ENCODE measurements around the gene DPM2.
A peak's percentile ranks its signal among the peaks of the same experiment; 100 is the strongest.

The DPM2 gene

GRCh38 chr9:127970401-127971313 is 33.0 kb upstream of the DPM2 start:
- no peak overlapping the region for H3K4me3 ChIP-seq (ENCODE audit: low read depth in 1 of 2, low read length in 2 of 2)
- no peaks in the 10 kb centered on the region for H3K9me3 ChIP-seq (ENCODE audit: low read length)
- H3K36me3 ChIP-seq (ENCODE audit: insufficient read depth, low read length) = no peaks in the 10 kb centered on the region
- peak overlapping the region; percentile 94 for H3K27ac ChIP-seq (ENCODE audit: low read depth, low read length)
- peaks cover 99% of the 10 kb centered on the region for H3K4me1 ChIP-seq (ENCODE audit: insufficient read depth, low read length)
- no peaks in the 10 kb centered on the region for H3K27me3 ChIP-seq (ENCODE audit: control insufficient read depth in 1 of 2, insufficient read depth in 2 of 2, low read length in 2 of 2)
- H3K9ac ChIP-seq (ENCODE audit: low read length) = no peak overlapping the region

DNA sequence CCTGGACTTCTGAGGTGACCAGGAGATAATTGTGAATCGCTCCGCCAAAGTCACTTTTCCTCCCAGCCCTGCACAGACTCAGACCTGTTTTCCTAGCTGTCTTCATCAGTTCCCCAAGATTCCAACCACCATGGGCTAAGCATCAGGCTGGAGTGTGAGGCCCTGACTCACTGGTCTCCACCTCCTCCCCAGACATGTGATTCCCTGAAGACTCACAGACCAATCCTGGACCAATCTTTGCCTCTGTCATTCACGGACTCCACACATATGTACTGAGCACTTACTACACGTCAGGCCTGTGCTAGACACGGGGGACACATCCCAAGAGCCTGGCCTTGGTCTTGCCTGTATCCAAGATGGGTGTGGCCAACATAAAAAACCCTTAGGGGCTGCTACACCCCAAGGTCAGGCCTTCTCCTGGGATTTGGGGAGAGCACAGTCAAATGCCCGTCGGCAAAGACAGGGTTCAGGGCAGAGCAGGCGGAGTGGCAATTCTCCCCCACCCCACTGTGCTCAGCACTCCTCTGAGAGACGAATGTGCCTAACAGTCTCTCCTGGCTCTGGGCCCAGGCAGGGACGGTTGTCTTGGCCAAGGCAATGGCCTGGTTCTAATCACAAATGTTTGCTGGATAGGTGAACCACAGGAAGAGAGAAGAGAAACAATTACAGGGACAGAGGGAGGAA is 31.2 kb upstream of the DPM2 start:
- Histone ChIP-seq H3K4me1 (ENCODE audit: insufficient read depth, low read length) (peaks cover 97% of the 10 kb centered on the region), H3K27ac (ENCODE audit: low read depth, low read length) (peak overlapping the region; percentile 94), H3K27me3 (ENCODE audit: control insufficient read depth in 1 of 2, insufficient read depth in 2 of 2, low read length in 2 of 2) (no peaks in the 10 kb centered on the region), H3K4me3 (ENCODE audit: low read depth in 1 of 2, low read length in 2 of 2) (peak overlapping the region in 1 of 2 donors; percentile 25), H3K36me3 (ENCODE audit: insufficient read depth, low read length) (no peaks in the 10 kb centered on the region), H3K9me3 (ENCODE audit: low read length) (no peaks in the 10 kb centered on the region), H3K9ac (ENCODE audit: low read length) (peak overlapping the region; percentile 63)

- Histone ChIP-seq H3K36me3 (ENCODE audit: insufficient read depth, low read length) (no peaks in the 10 kb centered on the region), H3K4me3 (ENCODE audit: low read depth in 1 of 2, low read length in 2 of 2) (peak overlapping the region in 1 of 2 donors; percentile 7), H3K27ac (ENCODE audit: low read depth, low read length) (peak overlapping the region; percentile 94), H3K9me3 (ENCODE audit: low read length) (no peaks in the 10 kb centered on the region), H3K4me1 (ENCODE audit: insufficient read depth, low read length) (peaks cover 97% of the 10 kb centered on the region), H3K9ac (ENCODE audit: low read length) (peak overlapping the region; percentile 63), H3K27me3 (ENCODE audit: control insufficient read depth in 1 of 2, insufficient read depth in 2 of 2, low read length in 2 of 2) (no peaks in the 10 kb centered on the region)
Measured at GRCh38 chr9:127968042-127968441, 30.4 kb upstream of the DPM2 start.

- peak overlapping the region in 1 of 2 donors; percentile 7 for H3K4me3 ChIP-seq (ENCODE audit: low read depth in 1 of 2, low read length in 2 of 2)
- H3K9me3 ChIP-seq (ENCODE audit: low read length) = no peaks in the 10 kb centered on the region
- H3K27ac ChIP-seq (ENCODE audit: low read depth, low read length) = peak overlapping the region; percentile 94
- no peaks in the 10 kb centered on the region for H3K36me3 ChIP-seq (ENCODE audit: insufficient read depth, low read length)
- no peaks in the 10 kb centered on the region for H3K27me3 ChIP-seq (ENCODE audit: control insufficient read depth in 1 of 2, insufficient read depth in 2 of 2, low read length in 2 of 2)
- peak overlapping the region; percentile 51 for H3K9ac ChIP-seq (ENCODE audit: low read length)
- peaks cover 97% of the 10 kb centered on the region for H3K4me1 ChIP-seq (ENCODE audit: insufficient read depth, low read length)
Measured at GRCh38 chr9:127967151-127967809, 29.6 kb upstream of the DPM2 start.

- Histone ChIP-seq H3K9me3 (ENCODE audit: low read length) (no peaks in the 10 kb centered on the region), H3K4me3 (ENCODE audit: low read depth in 1 of 2, low read length in 2 of 2) (peak overlapping the region in 1 of 2 donors; percentile 7), H3K9ac (ENCODE audit: low read length) (peak overlapping the region; percentile 3), H3K4me1 (ENCODE audit: insufficient read depth, low read length) (peaks cover 97% of the 10 kb centered on the region), H3K27me3 (ENCODE audit: control insufficient read depth in 1 of 2, insufficient read depth in 2 of 2, low read length in 2 of 2) (no peaks in the 10 kb centered on the region), H3K36me3 (ENCODE audit: insufficient read depth, low read length) (no peaks in the 10 kb centered on the region), H3K27ac (ENCODE audit: low read depth, low read length) (peak overlapping the region; percentile 94)
Measured at GRCh38 chr9:127966416-127967150, 28.9 kb upstream of the DPM2 start.

DNA sequence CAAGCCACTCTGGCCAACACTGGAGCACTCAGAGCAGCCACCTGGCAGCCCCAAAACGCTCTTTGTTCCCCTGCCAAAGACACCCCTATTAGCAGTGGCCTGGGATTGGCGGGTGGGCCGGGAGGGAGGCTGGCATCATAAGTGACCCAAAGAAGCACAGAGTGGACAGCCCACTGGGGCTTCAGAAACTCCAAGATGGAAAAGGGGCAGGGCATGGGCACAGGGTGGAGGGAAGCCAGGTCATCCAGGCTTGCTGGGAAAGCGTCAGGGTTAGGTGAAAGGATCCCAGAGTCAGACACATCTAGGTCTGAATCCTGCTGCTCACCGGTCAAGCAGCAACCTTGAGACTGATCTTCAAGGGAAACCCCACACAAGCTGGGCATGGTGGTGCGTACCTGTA is 28.3 kb upstream of the DPM2 start:
- no peaks in the 10 kb centered on the region for H3K9me3 ChIP-seq (ENCODE audit: low read length)
- peaks cover 99% of the 10 kb centered on the region for H3K4me1 ChIP-seq (ENCODE audit: insufficient read depth, low read length)
- no peak overlapping the region for H3K4me3 ChIP-seq (ENCODE audit: low read depth in 1 of 2, low read length in 2 of 2)
- H3K27me3 ChIP-seq (ENCODE audit: control insufficient read depth in 1 of 2, insufficient read depth in 2 of 2, low read length in 2 of 2) = no peaks in the 10 kb centered on the region
- H3K36me3 ChIP-seq (ENCODE audit: insufficient read depth, low read length) = no peaks in the 10 kb centered on the region
- peak overlapping the region; percentile 3 for H3K9ac ChIP-seq (ENCODE audit: low read length)
- H3K27ac ChIP-seq (ENCODE audit: low read depth, low read length) = peak overlapping the region; percentile 94

DNA sequence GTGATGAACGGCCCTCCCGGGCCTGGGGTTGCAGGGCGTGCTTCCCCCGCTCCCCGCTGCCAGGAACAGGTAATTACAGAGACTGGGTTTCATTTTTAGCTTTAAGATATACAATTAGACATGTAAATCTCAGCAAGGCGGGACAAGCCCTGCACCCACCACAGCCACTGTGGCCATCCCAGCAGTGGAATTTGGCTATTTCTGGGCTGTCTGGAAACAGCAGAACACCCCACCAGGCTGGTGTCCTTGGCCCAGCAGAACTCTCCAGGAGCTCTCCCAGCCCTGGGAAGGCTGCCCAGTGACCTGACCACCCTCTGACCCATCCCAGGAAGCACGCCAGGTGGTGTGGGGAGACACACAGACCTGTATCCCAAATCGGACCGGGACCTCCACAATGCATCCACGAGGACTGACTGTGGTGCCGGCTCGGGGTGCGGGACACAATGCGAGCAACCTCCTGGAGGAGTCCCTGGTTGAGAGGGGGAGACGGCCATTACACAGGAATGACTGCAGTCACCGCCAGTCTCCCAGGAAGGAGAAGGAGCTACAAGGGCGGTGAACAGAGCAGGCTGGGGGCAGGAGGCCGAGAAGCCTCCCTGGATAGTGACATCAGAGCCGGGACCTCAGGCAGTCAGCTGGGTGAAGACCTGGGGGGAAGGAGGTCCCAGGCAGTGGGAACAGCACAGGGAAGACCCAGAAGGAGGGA is 25.9 kb upstream of the DPM2 start:
- H3K27me3 ChIP-seq (ENCODE audit: control insufficient read depth in 1 of 2, insufficient read depth in 2 of 2, low read length in 2 of 2) = no peaks in the 10 kb centered on the region
- H3K4me3 ChIP-seq (ENCODE audit: low read depth in 1 of 2, low read length in 2 of 2) = peak overlapping the region in 1 of 2 donors; percentile 33
- peaks cover 86% of the 10 kb centered on the region for H3K4me1 ChIP-seq (ENCODE audit: insufficient read depth, low read length)
- H3K36me3 ChIP-seq (ENCODE audit: insufficient read depth, low read length) = no peaks in the 10 kb centered on the region
- peak overlapping the region; percentile 94 for H3K27ac ChIP-seq (ENCODE audit: low read depth, low read length)
- peak overlapping the region; percentile 35 for H3K9ac ChIP-seq (ENCODE audit: low read length)
- H3K9me3 ChIP-seq (ENCODE audit: low read length) = no peaks in the 10 kb centered on the region

DNA sequence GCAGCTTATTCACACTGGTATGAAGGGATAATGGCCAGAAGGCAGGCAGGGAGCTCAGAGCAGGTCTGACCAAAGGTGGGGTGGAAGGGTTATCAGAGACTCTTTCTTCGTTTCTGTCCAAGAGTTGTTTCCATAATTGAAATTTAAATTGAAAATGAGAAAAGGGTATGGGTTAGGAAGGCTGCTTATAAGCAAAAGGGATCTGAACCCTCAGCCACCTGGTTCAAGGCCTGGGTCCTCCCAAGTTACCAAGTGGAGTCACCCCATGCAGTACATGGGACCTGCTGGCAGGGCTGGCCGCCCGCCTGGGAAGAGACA is 25.3 kb upstream of the DPM2 start:
- Histone ChIP-seq H3K4me3 (ENCODE audit: low read depth in 1 of 2, low read length in 2 of 2) (no peak overlapping the region), H3K9me3 (ENCODE audit: low read length) (no peaks in the 10 kb centered on the region), H3K27ac (ENCODE audit: low read depth, low read length) (peak overlapping the region; percentile 94), H3K36me3 (ENCODE audit: insufficient read depth, low read length) (no peaks in the 10 kb centered on the region), H3K4me1 (ENCODE audit: insufficient read depth, low read length) (peaks cover 81% of the 10 kb centered on the region), H3K9ac (ENCODE audit: low read length) (peak overlapping the region; percentile 35), H3K27me3 (ENCODE audit: control insufficient read depth in 1 of 2, insufficient read depth in 2 of 2, low read length in 2 of 2) (no peaks in the 10 kb centered on the region)

- Histone ChIP-seq H3K27ac (ENCODE audit: low read depth, low read length) (peak overlapping the region; percentile 94), H3K4me3 (ENCODE audit: low read depth in 1 of 2, low read length in 2 of 2) (no peak overlapping the region), H3K9ac (ENCODE audit: low read length) (no peak overlapping the region), H3K36me3 (ENCODE audit: insufficient read depth, low read length) (no peaks in the 10 kb centered on the region), H3K9me3 (ENCODE audit: low read length) (no peaks in the 10 kb centered on the region), H3K4me1 (ENCODE audit: insufficient read depth, low read length) (peaks cover 74% of the 10 kb centered on the region), H3K27me3 (ENCODE audit: control insufficient read depth in 1 of 2, insufficient read depth in 2 of 2, low read length in 2 of 2) (no peaks in the 10 kb centered on the region)
Measured at GRCh38 chr9:127962278-127962677, 24.6 kb upstream of the DPM2 start.

DNA sequence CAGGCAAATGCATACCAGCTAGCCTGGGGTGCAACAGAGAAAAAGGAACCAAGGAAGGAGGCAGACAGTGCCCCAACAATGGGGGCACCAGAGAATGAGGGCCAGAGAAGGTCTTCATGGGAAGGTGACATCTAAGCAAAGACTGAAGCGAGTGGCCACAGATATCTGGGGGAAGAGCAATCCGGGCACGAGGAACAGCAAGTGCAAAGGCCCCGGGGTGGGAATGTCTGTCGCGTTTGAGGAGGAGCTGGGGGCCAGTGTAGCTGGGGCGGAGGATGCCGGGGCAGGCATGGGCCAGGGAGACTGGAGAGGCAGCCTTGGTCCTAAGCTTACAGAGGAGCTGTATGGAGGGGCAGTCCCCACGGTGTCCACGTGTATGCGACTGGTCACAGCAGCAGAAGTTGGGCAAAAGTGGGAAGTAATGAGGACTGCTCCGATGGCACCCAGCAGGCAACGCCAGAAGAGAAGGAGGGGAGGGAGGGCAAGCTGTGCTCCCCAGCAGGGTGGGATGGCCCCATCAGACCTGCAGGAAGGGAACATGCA is 24.0 kb upstream of the DPM2 start:
- no peak overlapping the region for H3K4me3 ChIP-seq (ENCODE audit: low read depth in 1 of 2, low read length in 2 of 2)
- no peak overlapping the region for H3K9ac ChIP-seq (ENCODE audit: low read length)
- peaks cover 68% of the 10 kb centered on the region for H3K4me1 ChIP-seq (ENCODE audit: insufficient read depth, low read length)
- H3K27me3 ChIP-seq (ENCODE audit: control insufficient read depth in 1 of 2, insufficient read depth in 2 of 2, low read length in 2 of 2) = no peaks in the 10 kb centered on the region
- H3K9me3 ChIP-seq (ENCODE audit: low read length) = no peaks in the 10 kb centered on the region
- peak overlapping the region; percentile 94 for H3K27ac ChIP-seq (ENCODE audit: low read depth, low read length)
- no peaks in the 10 kb centered on the region for H3K36me3 ChIP-seq (ENCODE audit: insufficient read depth, low read length)
